HK-2 (cell line): ENCODE results near the gene DDC.
"Not testable (repeated sequence)": the region's sequence is repeated elsewhere in the genome, so short reads cannot be mapped to it uniquely, and the experiment has no call there.

Source experiments
- DNase-seq: peaks from one replicate; pipeline ENCODE4 v3.0.0-alpha.2; 2018; ENCODE audit not compliant: unreplicated experiment

The DDC gene

DNA sequence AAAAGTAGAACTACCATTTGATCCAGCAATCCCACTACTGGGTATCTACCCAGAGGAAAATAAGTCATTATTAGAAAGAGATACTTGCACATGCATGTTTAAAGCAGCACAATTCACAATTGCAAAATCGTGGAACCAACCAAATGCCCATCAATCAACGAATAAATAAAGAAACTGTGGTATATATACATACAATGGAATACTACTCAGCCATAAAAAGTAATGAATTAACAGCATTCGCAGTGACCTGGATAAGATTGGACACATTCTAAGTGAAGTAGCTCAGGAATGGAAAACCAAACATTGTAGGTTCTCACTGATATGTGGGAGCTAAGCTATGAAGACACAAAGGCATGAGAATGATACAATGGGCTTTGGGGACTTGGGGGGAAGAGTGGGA, 45.9 kb downstream of the DDC start:
- not testable (repeated sequence) for DNase-seq

DNA sequence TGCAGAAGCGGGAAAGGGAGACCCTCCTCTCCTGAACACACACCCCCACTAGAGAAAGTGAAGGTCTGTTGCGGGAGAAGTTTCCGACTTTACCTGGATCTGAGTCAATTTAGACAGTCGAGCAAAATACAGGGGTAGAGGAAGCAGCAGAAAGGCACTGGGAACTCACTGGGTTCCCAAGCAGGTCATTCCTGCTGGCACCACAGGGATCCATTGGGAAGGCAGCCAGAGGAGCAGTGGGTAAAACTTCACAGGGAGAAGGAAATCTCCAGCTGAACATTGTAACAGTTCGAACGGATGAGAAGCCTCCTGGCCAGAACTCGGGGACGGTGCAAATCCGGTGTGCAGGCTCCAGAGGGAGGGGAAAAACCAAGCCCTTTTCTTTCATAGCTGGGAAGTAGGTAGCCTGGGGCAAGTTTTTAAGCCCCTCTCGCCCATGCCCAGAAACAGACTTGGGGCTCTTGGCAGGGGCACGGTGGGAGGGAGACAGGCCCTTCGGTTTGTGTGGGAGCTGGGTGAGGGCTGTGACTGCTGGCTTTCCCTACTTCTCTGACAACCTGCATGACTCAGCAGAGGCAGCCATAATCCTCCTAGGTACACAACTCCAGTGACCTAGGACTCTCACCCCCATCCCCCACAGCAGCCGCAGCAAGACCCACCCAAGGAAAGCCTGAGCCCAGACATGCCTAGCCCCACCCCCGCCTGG, 51.9 kb downstream of the DDC start:
- no peak for DNase-seq

DNA sequence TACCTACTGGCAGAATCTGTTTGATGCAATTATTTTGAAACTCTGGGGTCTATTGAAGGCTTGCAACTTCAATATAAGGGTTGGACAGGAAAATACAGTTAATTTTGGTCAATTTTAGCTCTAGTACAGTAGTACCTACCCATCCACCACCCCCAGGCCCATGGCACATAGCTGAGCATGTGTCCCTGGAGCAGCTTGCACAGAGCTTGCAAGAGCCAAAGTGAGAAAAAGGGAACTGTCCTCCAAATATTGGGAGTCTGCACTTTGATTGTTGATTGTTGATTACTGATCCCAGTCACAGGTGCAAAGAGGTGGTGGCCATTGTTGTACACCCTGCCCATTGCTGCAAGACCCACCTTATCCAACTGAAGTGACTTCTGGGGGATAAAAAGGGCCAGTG, 52.8 kb downstream of the DDC start:
- DNase-seq, result no peak

DNA sequence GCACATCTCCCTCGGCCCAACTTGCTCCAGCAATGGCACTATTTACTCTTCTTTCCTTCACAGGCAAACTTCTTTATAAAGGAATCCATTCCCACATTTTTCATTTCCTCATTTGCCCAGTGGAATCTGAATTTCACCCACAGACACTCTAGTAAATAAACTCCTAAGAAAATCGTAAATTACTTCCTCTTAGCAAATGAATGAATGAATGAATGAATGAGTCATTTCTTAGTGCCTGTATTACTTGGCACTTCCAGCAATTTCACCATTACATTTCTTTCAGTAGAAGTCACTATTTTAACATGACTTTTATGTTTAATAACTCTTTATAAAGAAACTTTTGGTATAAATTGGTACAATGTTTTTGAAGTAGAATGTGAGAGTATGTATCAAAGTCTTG, 55.7 kb downstream of the DDC start:
- DNase-seq, result no peak

DNA sequence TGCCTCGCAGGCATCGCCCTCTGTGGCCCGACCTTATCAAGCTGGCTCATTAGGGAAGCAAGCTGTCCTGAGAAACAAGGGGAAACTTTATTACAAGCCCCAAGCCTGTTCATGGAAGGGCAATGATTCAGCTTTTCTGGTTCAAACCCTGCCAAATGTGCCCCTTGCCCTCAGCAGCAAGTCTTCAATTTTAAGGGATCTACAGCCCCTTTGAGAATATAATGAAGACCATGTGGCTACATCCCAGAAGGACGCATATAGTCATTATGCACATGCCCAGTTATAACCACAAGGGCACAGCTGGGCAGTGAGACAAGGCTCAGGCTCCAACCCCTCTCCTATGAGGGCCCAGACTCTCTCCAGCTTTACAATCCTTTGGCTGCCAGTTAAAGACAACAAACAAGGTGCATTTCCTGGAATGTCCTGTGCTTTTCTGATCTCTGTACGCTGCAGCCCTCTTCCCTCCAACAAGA, 56.7 kb downstream of the DDC start:
- DNase-seq, result no peak

DNA sequence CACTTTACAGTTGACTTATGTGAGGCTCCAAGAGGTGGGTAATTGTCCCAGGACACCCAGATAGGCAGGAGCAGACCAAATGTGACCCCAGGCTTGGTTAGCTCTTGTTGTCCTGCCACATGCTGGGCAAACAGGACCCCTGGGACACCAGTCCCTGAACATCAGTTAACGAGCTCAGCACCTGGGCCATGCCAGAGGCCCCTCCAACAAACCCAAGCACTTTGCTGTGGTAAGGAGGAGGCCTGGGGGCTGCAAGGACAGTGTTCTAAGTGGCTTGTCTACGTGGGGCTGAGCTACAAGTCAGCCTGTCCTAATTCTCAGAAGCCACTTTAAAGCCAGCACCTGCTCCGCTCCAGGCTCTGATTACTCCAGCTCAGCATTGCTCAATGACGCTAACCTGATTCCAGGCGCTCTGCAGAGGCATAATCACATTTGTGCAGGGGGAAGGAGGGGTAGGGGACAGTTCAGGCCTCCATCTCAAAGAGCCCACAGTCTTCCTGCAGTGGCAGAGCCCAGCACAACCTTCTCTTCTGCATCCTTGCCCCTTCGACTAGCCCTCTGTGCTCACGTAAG, 57.2 kb downstream of the DDC start:
- DNase-seq, result no peak

DNA sequence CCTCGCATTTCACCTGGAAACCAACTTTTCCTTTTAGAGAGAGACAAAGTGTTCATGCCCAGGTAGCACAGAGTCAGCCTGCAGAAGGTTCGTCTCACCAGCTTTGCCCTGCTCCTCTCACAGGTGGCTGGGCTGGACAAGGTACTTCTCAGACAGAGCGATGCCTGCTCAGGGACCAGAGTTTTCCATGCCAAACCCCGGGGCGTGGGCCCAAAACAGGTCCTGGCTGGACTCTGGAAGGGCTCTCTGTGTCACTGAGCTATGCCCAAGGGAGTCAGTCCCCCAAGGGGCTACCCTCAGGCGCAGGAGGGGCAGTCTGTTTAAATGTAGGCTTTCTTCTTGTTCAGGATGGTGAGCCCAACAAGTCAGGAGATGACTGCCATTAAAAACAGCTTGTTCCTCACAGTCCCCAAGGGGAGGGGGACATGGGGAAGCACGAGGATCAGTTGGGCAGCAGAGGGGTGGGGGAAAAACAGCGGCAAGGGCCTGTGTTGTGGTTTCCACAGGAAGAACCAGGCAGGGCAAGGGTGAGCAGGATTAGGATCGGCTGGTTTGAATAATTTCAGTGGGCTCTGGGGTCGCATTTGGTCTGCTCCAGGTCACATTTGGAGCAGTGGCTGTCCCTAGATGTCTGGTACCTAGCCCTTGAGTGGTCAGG, 59.5 kb downstream of the DDC start:
- DNase-seq, result no peak

DNA sequence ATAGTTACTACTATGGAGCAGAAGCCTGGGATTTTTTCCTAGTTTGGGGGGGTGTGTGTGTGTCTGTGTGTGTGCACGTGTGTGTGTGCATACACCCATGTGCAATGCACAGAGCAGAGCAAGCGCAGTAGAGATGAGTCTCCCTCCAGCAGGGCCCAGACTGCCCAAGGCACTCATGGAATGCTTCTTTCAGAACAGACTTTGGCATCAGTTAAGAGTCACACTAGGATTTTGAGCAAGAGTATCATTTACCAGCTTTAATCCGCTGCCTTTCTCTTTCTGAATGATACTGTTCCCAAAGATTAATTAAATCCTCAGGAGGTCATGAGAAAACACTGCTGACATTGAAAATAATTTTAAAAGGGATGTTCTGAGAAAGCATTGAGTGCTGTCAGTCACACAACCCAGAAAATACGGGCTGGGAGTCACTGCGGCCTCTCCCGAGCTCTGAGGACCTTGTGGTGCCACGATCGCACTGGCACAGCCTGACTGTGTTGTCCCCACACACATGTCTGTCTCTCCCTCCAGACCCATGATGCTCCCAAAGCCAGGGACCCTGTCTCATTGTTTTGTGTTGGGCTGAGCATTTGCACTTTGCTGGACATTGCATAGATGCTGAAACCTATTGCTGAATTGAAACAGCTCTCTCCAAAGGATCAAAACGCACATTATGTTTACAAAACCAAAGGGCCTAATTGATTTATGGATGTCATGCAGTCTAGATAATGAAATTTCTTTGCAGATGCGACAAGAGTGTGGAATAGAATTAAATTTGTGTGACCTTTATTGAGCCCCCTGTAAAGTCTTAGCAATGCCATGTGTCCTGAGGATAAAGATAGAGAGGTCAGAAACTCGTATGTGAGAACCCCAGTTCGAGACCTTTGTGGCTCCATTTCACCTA, 60.3 kb downstream of the DDC start:
- no peak for DNase-seq

DNA sequence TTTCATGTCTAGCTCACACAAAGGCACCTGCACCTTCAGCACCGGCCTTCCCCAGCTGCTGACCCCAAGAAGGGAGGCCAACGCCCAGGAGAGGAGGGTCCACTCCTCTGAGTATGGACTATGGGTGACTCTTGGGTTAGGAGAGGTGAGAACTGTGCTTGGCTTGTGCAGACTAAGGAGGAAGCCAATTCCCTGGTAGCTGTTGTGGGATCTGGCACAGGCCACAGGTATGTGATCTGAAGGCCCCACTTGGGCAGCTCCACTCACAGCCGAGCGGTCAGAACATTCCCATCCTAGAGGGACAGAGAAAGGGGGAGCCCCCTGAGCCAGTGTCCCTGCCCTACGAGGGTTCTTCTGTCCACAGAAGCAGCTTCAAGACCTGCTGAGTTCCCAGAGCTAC, 62.3 kb downstream of the DDC start:
- DNase-seq, result no peak

DNA sequence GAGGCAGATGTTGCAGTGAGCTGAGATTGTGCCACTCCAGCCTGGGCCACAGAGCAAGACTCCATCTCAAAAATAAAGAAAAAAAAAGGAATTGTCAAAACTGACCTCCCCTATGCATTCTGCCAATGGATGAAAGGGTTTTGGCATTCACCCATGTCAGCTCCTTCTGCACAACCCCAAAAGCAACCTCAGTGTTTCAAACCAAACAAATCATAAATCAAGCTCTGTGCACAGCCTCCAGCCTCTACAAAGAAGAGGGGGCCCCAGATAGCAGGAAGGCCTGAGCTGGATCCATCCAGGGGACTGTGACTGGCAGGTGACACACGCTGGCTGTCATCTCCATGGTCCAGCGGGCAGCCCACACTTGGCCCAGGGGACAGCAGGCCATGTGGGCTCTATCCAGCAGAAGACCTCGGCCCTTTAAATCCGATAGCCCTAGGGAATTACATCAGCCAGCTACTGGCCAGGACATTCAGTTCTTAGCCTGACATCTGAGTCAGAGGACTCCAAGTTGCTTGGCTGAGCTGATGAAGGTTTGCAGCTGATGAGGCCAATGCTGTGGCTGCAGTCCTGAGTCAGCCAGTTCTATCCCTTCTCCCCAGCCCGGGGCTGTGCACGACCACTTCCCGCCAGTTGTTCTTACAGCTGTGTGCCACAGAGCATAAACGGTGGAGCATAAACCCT, 63.1 kb downstream of the DDC start:
- peak; percentile 48 for DNase-seq

DNA sequence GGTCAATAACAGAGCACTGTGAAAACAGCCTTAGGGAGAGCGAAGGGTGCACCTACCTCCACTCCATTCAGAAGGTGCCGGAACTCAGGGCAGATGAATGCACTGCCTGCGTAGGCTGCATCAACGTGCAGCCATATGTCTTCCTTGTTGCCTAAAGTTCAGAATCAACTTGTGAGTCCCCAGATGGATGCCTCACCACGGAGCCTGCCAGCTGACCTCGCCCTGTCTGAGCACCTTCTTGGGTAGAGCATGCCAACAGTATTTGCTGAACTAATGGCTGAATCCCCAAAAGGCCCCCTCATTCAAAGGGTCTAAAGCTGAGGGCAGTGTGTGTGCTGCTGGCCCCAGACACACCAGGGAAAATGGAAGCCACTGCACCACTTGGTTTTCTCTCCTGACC, 66.1 kb downstream of the DDC start:
- DNase-seq, result no peak

DNA sequence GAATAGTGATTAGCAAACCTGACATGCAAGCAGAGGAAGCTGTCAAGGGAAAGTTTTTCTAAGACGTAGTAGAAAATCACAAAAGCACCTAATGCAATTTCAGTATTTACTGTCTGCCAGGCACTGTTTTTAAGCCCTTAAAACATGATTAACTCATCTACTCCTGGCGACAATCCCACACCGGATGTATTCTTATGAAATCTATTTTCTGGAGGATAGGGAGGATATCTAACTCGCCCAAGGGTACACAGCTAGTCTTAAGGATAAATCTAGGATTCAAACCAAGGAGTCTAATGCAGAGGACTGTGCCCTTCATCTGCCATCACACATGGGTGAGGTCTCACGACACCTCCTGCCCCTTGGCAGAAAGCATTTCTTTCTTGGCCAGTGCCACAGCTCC, 67.2 kb downstream of the DDC start:
- DNase-seq, result no peak

DNA sequence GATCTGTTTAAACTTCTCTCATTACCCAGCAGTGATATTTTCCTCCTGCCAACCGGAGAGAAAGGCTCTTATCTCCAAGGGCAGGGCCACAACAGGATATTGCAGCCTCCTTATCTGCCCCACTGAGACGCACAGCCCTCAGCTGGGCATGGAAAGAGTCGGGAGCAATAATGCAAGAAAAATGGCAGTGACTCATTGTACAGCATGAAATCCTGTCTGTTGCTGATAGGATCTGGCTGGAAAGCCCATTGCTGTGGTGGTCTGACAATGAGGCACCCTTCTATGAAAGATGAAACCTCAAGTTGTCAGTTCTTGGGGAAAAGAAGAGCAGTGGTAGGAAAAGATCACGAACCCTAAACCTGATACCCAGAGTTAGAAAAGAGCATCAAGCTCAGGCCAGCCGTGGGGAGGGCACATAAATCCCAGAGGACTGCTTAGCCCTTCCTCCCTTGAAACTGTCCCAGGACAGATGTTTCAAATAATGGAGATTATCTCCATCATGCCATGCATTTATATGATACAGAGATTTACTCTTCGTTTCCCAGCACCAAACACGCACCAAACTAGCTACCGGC, 68.0 kb downstream of the DDC start:
- DNase-seq, result no peak

DNA sequence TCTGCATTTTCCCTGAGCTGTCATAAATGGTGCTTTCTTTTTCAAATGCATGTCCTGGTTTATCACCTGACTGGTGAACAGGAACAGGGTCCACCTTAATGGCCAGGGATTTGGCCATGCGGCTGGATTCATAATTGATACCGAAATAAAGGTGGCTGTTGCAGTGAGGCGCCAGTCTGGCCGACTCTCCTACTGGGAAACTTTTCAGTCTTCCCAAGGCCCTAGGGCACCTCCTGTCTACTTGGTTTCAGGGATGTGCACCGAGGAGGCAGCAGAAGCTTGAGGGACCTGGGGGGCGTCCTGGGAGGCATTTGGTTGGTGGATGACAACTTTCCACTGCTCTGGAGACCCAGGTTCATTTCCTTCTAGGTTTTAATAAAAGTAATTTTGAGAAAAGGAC, 68.6 kb downstream of the DDC start:
- no peak for DNase-seq

DNA sequence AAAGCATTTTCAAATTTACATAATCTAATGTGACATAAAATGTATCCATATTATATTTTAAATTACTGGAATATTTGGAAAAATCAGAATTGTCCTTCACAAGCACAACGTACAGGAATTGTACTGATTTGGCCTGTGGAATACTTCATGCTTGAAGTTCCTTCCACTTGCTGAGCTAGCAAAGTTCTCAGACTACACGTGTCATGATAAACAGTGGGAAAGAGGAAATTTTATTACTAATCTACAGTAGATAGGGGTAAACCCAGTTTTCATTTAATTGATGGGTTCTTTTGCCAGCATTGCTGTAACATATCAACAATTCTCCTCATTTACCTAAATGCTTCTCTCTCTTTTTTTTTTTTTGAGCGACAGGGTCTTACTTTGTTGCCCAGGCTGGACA, 69.5 kb downstream of the DDC start:
- DNase-seq, result no peak

DNA sequence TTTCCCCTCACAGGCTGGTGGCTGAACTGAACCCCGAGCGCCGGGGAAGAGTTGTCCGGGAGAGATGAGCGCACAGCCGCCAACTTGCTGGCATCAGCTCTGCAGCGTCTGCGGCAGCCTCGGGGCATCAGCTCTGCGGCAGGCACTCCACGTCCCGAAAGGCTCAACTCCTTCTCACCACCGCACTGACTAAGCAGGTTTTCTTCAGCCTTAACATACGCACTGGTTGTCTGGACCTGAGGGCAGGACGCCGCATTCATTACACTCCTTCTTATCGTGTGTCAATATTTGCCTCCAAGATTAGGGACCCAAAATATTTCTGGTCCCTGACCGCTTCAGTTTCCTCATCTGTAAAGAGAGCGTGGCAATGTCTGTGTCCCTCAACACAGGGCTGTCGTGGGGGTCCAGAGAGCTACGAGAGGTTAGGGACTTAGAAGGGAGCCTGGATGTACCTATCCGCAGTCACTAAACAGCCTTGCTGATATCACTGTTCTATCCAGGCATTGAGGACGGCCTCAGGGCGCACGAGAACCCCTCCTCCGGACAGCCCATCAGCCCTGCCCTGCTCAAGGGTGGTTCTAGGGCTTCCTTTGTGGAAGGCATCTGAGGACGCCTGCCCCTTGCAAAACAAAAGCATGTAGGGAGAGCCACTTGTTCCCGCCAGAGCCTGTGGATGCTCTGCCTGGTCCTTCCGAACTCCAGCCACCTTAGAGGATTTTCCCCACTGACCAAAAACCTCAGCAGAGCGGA, 72.3 kb downstream of the DDC start:
- no peak for DNase-seq

DNA sequence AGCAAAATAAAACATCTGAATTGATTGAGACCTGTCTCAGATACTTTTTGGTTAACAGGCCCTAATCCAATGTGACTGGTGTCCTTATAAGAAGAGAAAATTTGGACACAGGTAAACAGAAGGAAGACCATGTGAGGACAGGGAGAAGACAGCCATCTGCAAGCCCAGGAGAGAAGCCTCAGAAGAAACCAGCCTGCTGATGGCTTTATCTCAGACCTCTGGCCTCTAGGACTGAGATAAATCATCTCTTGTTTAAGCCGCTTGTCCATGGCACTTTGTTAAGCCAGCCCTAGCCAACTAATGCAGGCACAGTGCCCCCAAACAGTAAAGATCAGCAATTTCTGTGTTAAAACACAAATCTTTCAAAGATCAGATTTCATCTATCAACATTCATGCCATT, 73.3 kb downstream of the DDC start:
- no peak for DNase-seq

DNA sequence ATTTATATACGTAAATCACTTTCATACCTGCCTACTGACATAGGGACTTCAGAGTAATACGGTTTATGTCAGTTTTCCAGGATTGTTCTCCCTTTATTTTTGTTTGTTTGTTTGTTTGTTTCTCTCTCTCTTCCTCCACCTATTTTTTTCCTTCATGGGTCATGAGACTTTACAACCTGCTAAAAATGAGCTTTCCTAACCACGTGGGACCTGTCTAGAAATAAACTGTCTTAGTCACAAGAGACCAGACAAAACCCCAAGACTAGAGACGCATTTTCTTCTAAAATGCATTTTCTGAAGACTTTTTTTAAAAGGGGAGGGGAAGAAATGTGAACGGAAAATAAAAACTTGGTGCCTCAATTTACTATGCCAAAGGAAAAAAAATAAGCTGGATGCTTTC, 74.0 kb downstream of the DDC start:
- no peak for DNase-seq

DNA sequence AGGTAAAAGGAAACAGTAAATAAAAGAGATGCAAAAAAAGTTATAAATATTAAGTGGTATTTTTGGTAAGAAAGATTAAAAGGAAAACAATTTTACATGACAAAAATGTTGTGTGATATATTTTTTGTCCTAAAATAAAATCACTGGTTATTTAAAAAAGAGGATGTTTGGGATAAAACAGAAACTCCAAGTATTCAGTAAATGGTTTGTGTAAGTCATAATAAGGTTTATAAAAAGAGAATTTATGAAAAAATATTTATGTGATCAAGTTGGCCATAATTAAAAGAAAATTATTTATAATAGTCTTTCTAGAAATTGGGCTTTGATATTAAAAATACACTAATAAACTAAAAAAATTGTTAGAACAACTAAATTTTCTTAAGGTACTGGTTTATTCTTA, 76.8 kb downstream of the DDC start:
- no peak for DNase-seq

DNA sequence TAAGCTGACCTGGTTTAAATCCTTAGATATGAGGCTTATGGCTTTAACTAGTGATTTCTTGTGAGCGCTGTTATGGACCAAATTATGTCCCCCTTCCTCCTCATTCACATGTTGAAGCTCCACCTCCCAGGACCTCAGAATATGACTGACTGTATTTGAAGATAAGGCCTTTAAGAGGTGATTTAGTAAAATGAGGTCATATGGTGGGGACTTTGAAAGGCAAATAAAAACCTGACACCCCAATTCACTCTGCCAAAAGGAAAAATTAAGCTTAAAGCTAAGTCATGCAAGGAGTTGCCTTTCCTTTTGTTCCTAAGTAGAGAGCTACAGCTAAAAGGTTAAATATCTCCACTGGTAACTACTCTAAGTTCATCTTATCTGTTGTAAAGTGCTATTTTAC, 78.7 kb downstream of the DDC start:
- no peak for DNase-seq

DNA sequence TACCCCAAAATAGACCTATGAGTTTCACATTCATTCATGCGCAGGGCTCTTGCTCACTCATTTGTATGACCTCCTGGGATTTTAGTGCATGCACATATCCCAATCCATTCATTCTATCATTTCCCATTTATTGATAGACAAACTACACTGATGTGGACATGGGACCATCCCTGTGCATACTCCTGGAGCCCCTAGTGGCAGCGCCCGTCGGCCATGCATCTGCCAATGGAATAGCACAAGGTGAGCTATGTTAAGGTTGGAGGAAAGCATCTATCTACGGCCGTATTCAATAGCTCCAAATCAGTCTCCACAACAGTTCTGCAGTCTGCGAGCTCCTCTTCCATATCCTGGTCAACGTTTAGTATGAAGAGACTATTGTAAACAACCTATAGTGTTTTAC, 83.3 kb downstream of the DDC start:
- no peak for DNase-seq
